Measurements from ENCODE around the gene LARGE1.

The LARGE1 gene

GRCh38 chr22:33542722-33543121, 377.6 kb downstream of the LARGE1 start:
- no peak for DNase-seq (ENCODE audit: insufficient read length, low spot score)

GRCh38 chr22:33542153-33542552, 378.1 kb downstream of the LARGE1 start:
- no peak for DNase-seq (ENCODE audit: insufficient read length, low spot score)
- no peak for FAIRE-seq
- no peak for TF ChIP-seq TAF1 (IDR thresholded peaks at IDR 0.05; ENCODE audit: low read depth, low read length)
- no peak for TF ChIP-seq POLR2A (IDR thresholded peaks at IDR 0.05; ENCODE audit: low read depth, low read length)
- TF ChIP-seq PAX5 (IDR thresholded peaks at IDR 0.05; ENCODE audit: insufficient read depth, low read length, severe bottlenecking) = no peak
- TF ChIP-seq POU2F2 (IDR thresholded peaks at IDR 0.05; ENCODE audit: low read depth, low read length) = no peak
- TF ChIP-seq SPI1 (IDR thresholded peaks at IDR 0.05; ENCODE audit: low read depth, low read length) = no peak
- no peak for TF ChIP-seq POLR2AphosphoS5 (IDR thresholded peaks at IDR 0.05; ENCODE audit: low read depth, low read length)

More at GRCh38 chr22:33542722-33543121, 377.6 kb downstream of the LARGE1 start:
- TF ChIP-seq POU2F2 (IDR thresholded peaks at IDR 0.05; ENCODE audit: low read depth, low read length) = no peak
- TF ChIP-seq TAF1 (IDR thresholded peaks at IDR 0.05; ENCODE audit: low read depth, low read length) = no peak
- no peak for TF ChIP-seq POLR2AphosphoS5 (IDR thresholded peaks at IDR 0.05; ENCODE audit: low read depth, low read length)
- no peak for TF ChIP-seq SPI1 (IDR thresholded peaks at IDR 0.05; ENCODE audit: low read depth, low read length)
- TF ChIP-seq PAX5 (IDR thresholded peaks at IDR 0.05; ENCODE audit: insufficient read depth, low read length, severe bottlenecking) = no peak
- TF ChIP-seq POLR2A (IDR thresholded peaks at IDR 0.05; ENCODE audit: low read depth, low read length) = no peak
- no peak for FAIRE-seq

GRCh38 chr22:33539902-33540751, 380.1 kb downstream of the LARGE1 start:
- DNase-seq (ENCODE audit: insufficient read length, low spot score) (no peak), FAIRE-seq (no peak)
- TF ChIP-seq TAF1 (IDR thresholded peaks at IDR 0.05; ENCODE audit: low read depth, low read length) (no peak), PAX5 (IDR thresholded peaks at IDR 0.05; ENCODE audit: insufficient read depth, low read length, severe bottlenecking) (no peak), POLR2A (IDR thresholded peaks at IDR 0.05; ENCODE audit: low read depth, low read length) (no peak), POU2F2 (IDR thresholded peaks at IDR 0.05; ENCODE audit: low read depth, low read length) (no peak), POLR2AphosphoS5 (IDR thresholded peaks at IDR 0.05; ENCODE audit: low read depth, low read length) (no peak), SPI1 (IDR thresholded peaks at IDR 0.05; ENCODE audit: low read depth, low read length) (no peak)

GRCh38 chr22:33539202-33539901, 380.9 kb downstream of the LARGE1 start:
- no peak for TF ChIP-seq POLR2A (IDR thresholded peaks at IDR 0.05; ENCODE audit: low read depth, low read length)
- no peak for TF ChIP-seq TAF1 (IDR thresholded peaks at IDR 0.05; ENCODE audit: low read depth, low read length)
- no peak for TF ChIP-seq PAX5 (IDR thresholded peaks at IDR 0.05; ENCODE audit: insufficient read depth, low read length, severe bottlenecking)
- TF ChIP-seq POLR2AphosphoS5 (IDR thresholded peaks at IDR 0.05; ENCODE audit: low read depth, low read length) = no peak
- TF ChIP-seq SPI1 (IDR thresholded peaks at IDR 0.05; ENCODE audit: low read depth, low read length) = no peak
- no peak for TF ChIP-seq POU2F2 (IDR thresholded peaks at IDR 0.05; ENCODE audit: low read depth, low read length)
- no peak for DNase-seq (ENCODE audit: insufficient read length, low spot score)
- no peak for FAIRE-seq

GRCh38 chr22:33538277-33538885, 381.9 kb downstream of the LARGE1 start:
- FAIRE-seq = no peak
- no peak for DNase-seq (ENCODE audit: insufficient read length, low spot score)
- TF ChIP-seq PAX5 (IDR thresholded peaks at IDR 0.05; ENCODE audit: insufficient read depth, low read length, severe bottlenecking) (no peak), POU2F2 (IDR thresholded peaks at IDR 0.05; ENCODE audit: low read depth, low read length) (no peak), POLR2AphosphoS5 (IDR thresholded peaks at IDR 0.05; ENCODE audit: low read depth, low read length) (no peak), TAF1 (IDR thresholded peaks at IDR 0.05; ENCODE audit: low read depth, low read length) (no peak), POLR2A (IDR thresholded peaks at IDR 0.05; ENCODE audit: low read depth, low read length) (no peak), SPI1 (IDR thresholded peaks at IDR 0.05; ENCODE audit: low read depth, low read length) (no peak)

GRCh38 chr22:33537059-33537458, 383.2 kb downstream of the LARGE1 start:
- no peak for FAIRE-seq
- no peak for TF ChIP-seq TAF1 (IDR thresholded peaks at IDR 0.05; ENCODE audit: low read depth, low read length)
- TF ChIP-seq POU2F2 (IDR thresholded peaks at IDR 0.05; ENCODE audit: low read depth, low read length) = no peak
- no peak for TF ChIP-seq POLR2AphosphoS5 (IDR thresholded peaks at IDR 0.05; ENCODE audit: low read depth, low read length)
- TF ChIP-seq PAX5 (IDR thresholded peaks at IDR 0.05; ENCODE audit: insufficient read depth, low read length, severe bottlenecking) = no peak
- no peak for TF ChIP-seq SPI1 (IDR thresholded peaks at IDR 0.05; ENCODE audit: low read depth, low read length)
- DNase-seq (ENCODE audit: insufficient read length, low spot score) = no peak

- no peak for TF ChIP-seq PAX5 (IDR thresholded peaks at IDR 0.05; ENCODE audit: insufficient read depth, low read length, severe bottlenecking)
- no peak for TF ChIP-seq POLR2AphosphoS5 (IDR thresholded peaks at IDR 0.05; ENCODE audit: low read depth, low read length)
- no peak for TF ChIP-seq SPI1 (IDR thresholded peaks at IDR 0.05; ENCODE audit: low read depth, low read length)
- no peak for TF ChIP-seq POLR2A (IDR thresholded peaks at IDR 0.05; ENCODE audit: low read depth, low read length)
- TF ChIP-seq POU2F2 (IDR thresholded peaks at IDR 0.05; ENCODE audit: low read depth, low read length) = no peak
- DNase-seq (ENCODE audit: insufficient read length, low spot score) (no peak), FAIRE-seq (no peak)
These were observed 384.1 kb downstream of the LARGE1 start for GRCh38 chr22:33535937-33536875.

- no peak for DNase-seq (ENCODE audit: insufficient read length, low spot score)
These were observed 390.7 kb downstream of the LARGE1 start for GRCh38 chr22:33529424-33530113.

More at GRCh38 chr22:33529424-33530113, 390.7 kb downstream of the LARGE1 start:
- FAIRE-seq = no peak
- no peak for TF ChIP-seq SPI1 (IDR thresholded peaks at IDR 0.05; ENCODE audit: low read depth, low read length)
